Measurements from ENCODE around the gene TRIM38. TPM values are rescaled to one million over a fixed set of nuclear protein-coding genes. Genes with fewer than 3 reads are reported as not detected.

TRIM38 gene
- total and polyA plus RNA-seq, 2 of the 13 experiments (the other 11 are each of a cell fraction or from before 2014, with no cell fraction given) = 2.5 to 3.1 TPM

- TF ChIP-seq NR2C2 (CRISPR knock-in tag; IDR thresholded peaks at IDR 0.05; ENCODE audit: borderline replicate concordance) (no peak), ZKSCAN1 (IDR thresholded peaks at IDR 0.05; ENCODE audit: low read length) (no peak), HNF1B (CRISPR knock-in tag; IDR thresholded peaks at IDR 0.05) (no peak), ZNF687 (CRISPR knock-in tag; IDR thresholded peaks at IDR 0.05) (peak; percentile 95), HMG20A (CRISPR knock-in tag; IDR thresholded peaks at IDR 0.05; ENCODE audit: borderline replicate concordance) (0 out of 2 replicates have a peak, but pooled peaks have one; percentile 9), STAT6 (CRISPR knock-in tag; IDR thresholded peaks at IDR 0.05; ENCODE audit: borderline replicate concordance) (no peak), THAP9 (CRISPR knock-in tag; IDR thresholded peaks at IDR 0.05; ENCODE audit: borderline replicate concordance) (peak; percentile 83), POLR2AphosphoS2 (IDR thresholded peaks at IDR 0.05; ENCODE audit: low read depth, low read length) (no peak), ZNF770 (CRISPR knock-in tag; IDR thresholded peaks at IDR 0.05) (no peak; the same call in 1 of the 2 replicates), ZFP90 (CRISPR knock-in tag; IDR thresholded peaks at IDR 0.05; ENCODE audit: borderline replicate concordance) (no peak), ZNF335 (CRISPR knock-in tag; IDR thresholded peaks at IDR 0.05) (no peak)
These were observed 29.3 kb downstream of the TRIM38 start (continued) for GRCh38 chr6:25991785-25992412.
